ENCODE data around the gene ALG2.

GRCh38 chr9:99239341-99240060 lies 17.8 kb upstream of the ALG2 start:
- TF ChIP-seq ZNF16 (tag by site-specific recombination; IDR thresholded peaks at IDR 0.05; ENCODE audit: low read depth) (no peak), ZNF112 (tag by site-specific recombination; IDR thresholded peaks at IDR 0.05) (no peak), ZNF37A (tag by site-specific recombination; IDR thresholded peaks at IDR 0.05) (no peak), CTCF (tag by site-specific recombination; IDR thresholded peaks at IDR 0.05) (no peak), ZNF184 (tag by site-specific recombination; IDR thresholded peaks at IDR 0.05) (no peak), PATZ1 (tag by site-specific recombination; IDR thresholded peaks at IDR 0.05) (no peak), ZBTB7A (tag by site-specific recombination; IDR thresholded peaks at IDR 0.05; ENCODE audit: low read depth) (no peak), ZNF704 (tag by site-specific recombination; IDR thresholded peaks at IDR 0.05) (no peak), ZNF670 (tag by site-specific recombination; IDR thresholded peaks at IDR 0.05; ENCODE audit: low read depth) (no peak), TCF7L2 (IDR thresholded peaks at IDR 0.05; ENCODE audit: borderline replicate concordance, low read depth, low read length) (no peak), ZNF571 (tag by site-specific recombination; IDR thresholded peaks at IDR 0.05) (no peak), ZNF610 (tag by site-specific recombination; IDR thresholded peaks at IDR 0.05; ENCODE audit: borderline replicate concordance) (no peak)
